OCI-LY3 (cell line): ENCODE results near the gene PON2.
"Not testable (repeated sequence)": the region's sequence is repeated elsewhere in the genome, so short reads cannot be mapped to it uniquely, and the experiment has no call there.

Experiments used
- H2AFZ ChIP-seq: fragments of 200-600, 300-600 bp; shearing (Covaris generic); 2 replicates; pipeline ENCODE4 v1.6.0; 2014; ENCODE audit warnings: antibody characterized with exemption, low read depth, low read length
- H3K27ac ChIP-seq: fragments of 200-600, 300-600 bp; sonication (generic); 2 replicates; pipeline ENCODE4 v1.5.1; 2014; ENCODE audit warnings: mild to moderate bottlenecking, low read length, moderate library complexity, mixed read lengths
- H3K27me3 ChIP-seq: fragments of 200-600, 300-600 bp; sonication (generic); 2 replicates; pipeline ENCODE4 v1.6.1; 2014; ENCODE audit warnings: low read depth, low read length, mixed read lengths
- H3K36me3 ChIP-seq: fragments of 200-600, 300-600 bp; sonication (generic); replicated peaks from 2 replicates; pipeline ENCODE3; 2014; ENCODE audit warnings: low read depth, low read length, mixed read lengths
- H3K4me1 ChIP-seq: fragments of 300-600, 200-600 bp; sonication (generic); 2 replicates; pipeline ENCODE4 v1.6.1; 2014; ENCODE audit warnings: low read length, mixed read lengths
- H3K4me2 ChIP-seq: fragments of 200-600, 300-600 bp; sonication (generic); 2 replicates; pipeline ENCODE4 v1.6.1; 2014; ENCODE audit warnings: low read length, mixed read lengths
- H3K4me3 ChIP-seq: fragments of 300-600, 200-600 bp; sonication (generic); 2 replicates; pipeline ENCODE4 v1.5.1; 2014; ENCODE audit warnings: antibody characterized with exemption, mild to moderate bottlenecking, low read length, moderate library complexity
- H3K79me2 ChIP-seq: fragments of 300-600, 200-600 bp; shearing (Covaris generic); 2 replicates; pipeline ENCODE4 v1.6.1; 2014; ENCODE audit warnings: mild to moderate bottlenecking, low read length, mixed read lengths
- H3K9ac ChIP-seq: fragments of 300-600, 200-600 bp; shearing (Covaris generic); 2 replicates; pipeline ENCODE4 v1.6.0; 2014; ENCODE audit warnings: mild to moderate bottlenecking, low read length, moderate library complexity
- H3K9me3 ChIP-seq: fragments of 200-600, 300-600 bp; shearing (Covaris generic); 2 replicates; pipeline ENCODE4 v1.6.1; 2014; ENCODE audit warnings: low read length, mixed read lengths; ENCODE audit not compliant: insufficient read depth
- H4K20me1 ChIP-seq: fragments of 200-600, 300-600 bp; sonication (generic); 2 replicates; pipeline ENCODE4 v1.6.1; 2016; ENCODE audit warnings: low read length, mixed read lengths; ENCODE audit not compliant: insufficient read depth
- EZH2phosphoT487 ChIP-seq: fragments of 200-600 bp; shearing (Covaris generic); IDR thresholded peaks from 2 replicates; pipeline ENCODE4 v1.6.1; 2018; ENCODE audit warnings: antibody characterized with exemption, mixed run types, low read depth
- TF ChIP-seq, protein P1 (sequence below): fragments of 200-600, 300-600 bp; sonication (generic); IDR thresholded peaks from 2 replicates; pipeline ENCODE4 v1.5.1; 2014; ENCODE audit warnings: antibody characterized with exemption, low read length, low read depth

The PON2 gene

GRCh38 chr7:95467912-95468607 lies 33.2 kb upstream of the PON2 start:
- Histone ChIP-seq H3K27ac (no peak overlapping the region), H3K79me2 (no peaks in the 10 kb centered on the region), H3K9ac (no peak overlapping the region), H4K20me1 (no peaks in the 10 kb centered on the region), H3K9me3 (no peaks in the 10 kb centered on the region), H3K4me2 (no peak overlapping the region), H3K4me1 (peaks cover 13% of the 10 kb centered on the region), H3K36me3 (no peaks in the 10 kb centered on the region), H2AFZ (no peak overlapping the region), H3K27me3 (no peaks in the 10 kb centered on the region), H3K4me3 (no peak overlapping the region)
- TF ChIP-seq, protein P1, sequence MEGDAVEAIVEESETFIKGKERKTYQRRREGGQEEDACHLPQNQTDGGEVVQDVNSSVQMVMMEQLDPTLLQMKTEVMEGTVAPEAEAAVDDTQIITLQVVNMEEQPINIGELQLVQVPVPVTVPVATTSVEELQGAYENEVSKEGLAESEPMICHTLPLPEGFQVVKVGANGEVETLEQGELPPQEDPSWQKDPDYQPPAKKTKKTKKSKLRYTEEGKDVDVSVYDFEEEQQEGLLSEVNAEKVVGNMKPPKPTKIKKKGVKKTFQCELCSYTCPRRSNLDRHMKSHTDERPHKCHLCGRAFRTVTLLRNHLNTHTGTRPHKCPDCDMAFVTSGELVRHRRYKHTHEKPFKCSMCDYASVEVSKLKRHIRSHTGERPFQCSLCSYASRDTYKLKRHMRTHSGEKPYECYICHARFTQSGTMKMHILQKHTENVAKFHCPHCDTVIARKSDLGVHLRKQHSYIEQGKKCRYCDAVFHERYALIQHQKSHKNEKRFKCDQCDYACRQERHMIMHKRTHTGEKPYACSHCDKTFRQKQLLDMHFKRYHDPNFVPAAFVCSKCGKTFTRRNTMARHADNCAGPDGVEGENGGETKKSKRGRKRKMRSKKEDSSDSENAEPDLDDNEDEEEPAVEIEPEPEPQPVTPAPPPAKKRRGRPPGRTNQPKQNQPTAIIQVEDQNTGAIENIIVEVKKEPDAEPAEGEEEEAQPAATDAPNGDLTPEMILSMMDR, result no peak
- no peak for TF ChIP-seq EZH2phosphoT487

DNA sequence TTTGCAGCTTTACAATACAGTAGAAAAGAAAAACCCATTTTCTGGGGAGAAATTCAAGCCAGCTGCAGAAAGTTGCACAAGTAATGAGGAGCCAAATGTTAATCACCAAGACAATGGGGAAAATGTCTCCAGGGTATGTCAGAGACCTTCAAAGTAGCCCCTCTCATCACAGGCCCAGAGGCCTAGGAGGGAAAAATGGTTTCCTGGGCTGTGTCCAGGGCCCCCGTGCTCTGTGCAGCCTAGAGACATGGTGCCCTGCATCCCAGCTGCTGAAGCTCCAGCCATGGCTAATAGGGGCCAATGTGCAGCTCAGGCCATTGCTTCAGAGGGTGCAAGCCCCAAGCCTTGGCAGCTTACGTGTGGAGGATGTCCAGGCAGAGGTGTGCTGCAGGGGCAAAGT lies 25.8 kb upstream of the PON2 start:
- not testable (repeated sequence) for H3K9ac ChIP-seq, H3K27me3 ChIP-seq, H3K4me3 ChIP-seq, H2AFZ ChIP-seq, H3K4me1 ChIP-seq, H3K9me3 ChIP-seq, H4K20me1 ChIP-seq, H3K79me2 ChIP-seq, H3K36me3 ChIP-seq, H3K27ac ChIP-seq, H3K4me2 ChIP-seq

DNA sequence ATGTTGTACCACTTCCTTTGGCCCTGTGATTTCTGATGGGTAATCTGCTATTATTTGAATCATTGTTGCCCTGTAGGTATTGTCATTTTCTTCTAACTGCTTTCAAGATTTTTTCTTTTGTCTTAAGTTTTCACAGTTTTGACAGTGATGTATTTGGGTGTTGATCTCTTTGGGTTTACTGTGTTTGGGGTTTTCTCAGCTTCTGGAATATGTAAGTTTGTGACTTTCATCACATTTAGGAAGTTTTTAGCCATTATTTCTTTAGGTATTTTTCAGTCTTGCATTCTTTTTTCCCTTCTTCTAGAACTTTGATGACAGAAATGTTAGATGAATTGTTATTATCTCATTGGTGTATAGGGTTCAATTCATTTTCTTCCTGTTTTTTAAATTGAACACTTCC lies 23.1 kb upstream of the PON2 start:
- H3K79me2 ChIP-seq, result no peaks in the 10 kb centered on the region
- no peaks in the 10 kb centered on the region for H3K9me3 ChIP-seq
- TF ChIP-seq, protein P1, result no peak
- no peak for TF ChIP-seq EZH2phosphoT487
- H4K20me1 ChIP-seq, result no peaks in the 10 kb centered on the region
- H3K27me3 ChIP-seq, result no peaks in the 10 kb centered on the region; the same call in 1 of the 2 replicates
- H2AFZ ChIP-seq, result no peak overlapping the region
- no peak overlapping the region for H3K9ac ChIP-seq
- H3K4me3 ChIP-seq, result no peak overlapping the region
- H3K4me1 ChIP-seq, result no peaks in the 10 kb centered on the region
- no peak overlapping the region for H3K27ac ChIP-seq
- no peaks in the 10 kb centered on the region for H3K36me3 ChIP-seq
- no peak overlapping the region for H3K4me2 ChIP-seq

- Histone ChIP-seq H3K79me2 (no peaks in the 10 kb centered on the region), H3K9ac (no peak overlapping the region), H3K27ac (no peak overlapping the region), H3K27me3 (no peaks in the 10 kb centered on the region; the same call in 1 of the 2 replicates), H2AFZ (no peak overlapping the region), H4K20me1 (no peaks in the 10 kb centered on the region), H3K4me1 (no peaks in the 10 kb centered on the region), H3K4me3 (no peak overlapping the region), H3K36me3 (no peaks in the 10 kb centered on the region), H3K9me3 (no peaks in the 10 kb centered on the region), H3K4me2 (no peak overlapping the region)
- TF ChIP-seq, protein P1, result no peak
- TF ChIP-seq EZH2phosphoT487, result no peak
Observed at GRCh38 chr7:95454438-95455045, 19.7 kb upstream of the PON2 start.
